Measurements from ENCODE around the gene DARS2.
"Not testable (repeated sequence)": the region's sequence is repeated elsewhere in the genome, so short reads cannot be mapped to it uniquely, and the experiment has no call there.

Gene DARS2

DNA sequence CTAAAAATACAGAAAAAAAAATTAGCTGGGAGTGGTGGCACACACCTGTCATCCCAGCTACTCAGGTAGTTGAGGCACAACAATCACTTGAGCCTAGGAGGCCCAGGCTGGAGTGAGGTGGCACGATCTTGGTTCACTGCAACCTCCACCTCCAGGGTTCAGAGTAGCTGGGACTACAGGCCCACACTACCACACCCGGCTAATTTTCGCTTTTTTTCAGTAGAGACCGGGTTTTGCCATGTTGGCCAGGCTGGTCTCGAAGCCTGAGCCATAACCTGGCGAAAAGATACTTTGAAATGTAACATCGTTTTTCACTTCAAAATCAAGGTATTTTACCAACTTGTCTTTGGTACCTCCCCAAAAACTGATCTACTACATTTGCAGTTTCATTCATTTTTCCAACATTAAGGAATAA is 37.3 kb downstream of the DARS2 start:
- no peaks in the 10 kb centered on the region for H3K9me3 ChIP-seq
- peaks cover 55% of the 10 kb centered on the region for H4K20me1 ChIP-seq
- no peak overlapping the region for H3K27ac ChIP-seq
- H3K9ac ChIP-seq: no peak overlapping the region
- H3K4me3 ChIP-seq: no peak overlapping the region
- H3K4me1 ChIP-seq: peaks cover 26% of the 10 kb centered on the region
- TF ChIP-seq Cebpa-rat (IDR thresholded peaks at IDR 0.05): no peak
- H3K36me3 ChIP-seq: peaks cover 84% of the 10 kb centered on the region
- H3K27me3 ChIP-seq: no peaks in the 10 kb centered on the region
- H3K4me2 ChIP-seq: no peak overlapping the region

DNA sequence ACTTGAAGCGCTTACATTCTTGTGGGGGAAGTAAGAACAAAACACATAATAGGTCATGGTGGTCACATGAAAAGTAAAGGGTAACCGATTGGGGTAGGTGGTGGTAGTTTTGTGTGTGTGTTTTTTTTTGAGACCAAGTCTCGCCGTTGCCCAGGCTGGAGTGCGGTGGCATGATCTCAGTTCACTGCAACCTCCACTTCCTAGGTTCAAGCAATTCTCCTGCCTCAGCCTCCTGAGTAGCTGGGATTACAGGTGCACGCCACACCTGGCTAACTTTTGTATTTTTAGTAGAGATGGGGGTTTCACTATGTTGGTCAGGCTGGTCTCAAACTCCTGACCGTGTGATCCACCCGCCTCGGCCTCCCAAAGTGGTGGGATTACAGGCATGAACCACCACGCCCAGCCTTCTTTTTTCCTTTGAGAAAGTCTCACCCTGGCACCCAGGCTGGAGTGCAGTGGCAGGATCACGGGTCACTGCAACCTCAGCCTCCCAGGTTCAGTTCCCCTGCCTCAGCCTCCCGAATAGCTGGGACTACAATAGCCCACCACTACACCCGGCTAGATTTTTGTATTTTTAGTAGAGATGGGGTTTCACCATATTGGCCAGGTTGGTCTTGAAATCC is 37.8 kb downstream of the DARS2 start:
- Histone ChIP-seq H3K36me3 (peaks cover 83% of the 10 kb centered on the region), H4K20me1 (peaks cover 60% of the 10 kb centered on the region), H3K4me1 (peaks cover 26% of the 10 kb centered on the region)
- not testable (repeated sequence) for H3K4me2 ChIP-seq, H3K27ac ChIP-seq, H3K9ac ChIP-seq, H3K9me3 ChIP-seq, H3K4me3 ChIP-seq, H3K27me3 ChIP-seq

DNA sequence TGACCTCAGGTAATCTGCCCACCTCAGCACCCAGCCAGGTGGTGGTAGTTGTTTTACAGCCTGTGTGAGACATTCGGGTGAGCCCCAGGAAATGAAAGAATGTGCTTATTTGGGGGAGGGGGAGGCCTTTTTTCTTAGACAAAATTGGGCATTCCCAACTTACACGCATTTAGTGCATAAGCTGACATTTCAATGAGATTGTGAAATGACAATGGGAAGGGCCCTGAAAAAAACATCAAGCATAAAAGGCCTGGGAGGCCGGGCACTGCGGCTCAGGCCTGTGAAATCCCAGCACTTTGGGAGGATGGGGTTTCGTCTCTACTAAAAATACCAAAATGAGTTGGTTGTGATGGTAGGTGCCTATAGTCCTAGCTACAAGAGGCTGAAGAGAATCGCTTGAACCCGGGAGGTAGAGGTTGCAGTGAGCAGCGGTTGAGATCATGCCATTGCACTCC is 38.3 kb downstream of the DARS2 start:
- Histone ChIP-seq H3K9me3 (no peaks in the 10 kb centered on the region), H3K36me3 (peaks cover 78% of the 10 kb centered on the region), H3K4me2 (no peak overlapping the region), H4K20me1 (peaks cover 61% of the 10 kb centered on the region), H3K27me3 (no peaks in the 10 kb centered on the region), H3K27ac (no peak overlapping the region), H3K4me3 (no peak overlapping the region), H3K4me1 (peaks cover 26% of the 10 kb centered on the region), H3K9ac (no peak overlapping the region)
- TF ChIP-seq Cebpa-rat (IDR thresholded peaks at IDR 0.05): no peak

DNA sequence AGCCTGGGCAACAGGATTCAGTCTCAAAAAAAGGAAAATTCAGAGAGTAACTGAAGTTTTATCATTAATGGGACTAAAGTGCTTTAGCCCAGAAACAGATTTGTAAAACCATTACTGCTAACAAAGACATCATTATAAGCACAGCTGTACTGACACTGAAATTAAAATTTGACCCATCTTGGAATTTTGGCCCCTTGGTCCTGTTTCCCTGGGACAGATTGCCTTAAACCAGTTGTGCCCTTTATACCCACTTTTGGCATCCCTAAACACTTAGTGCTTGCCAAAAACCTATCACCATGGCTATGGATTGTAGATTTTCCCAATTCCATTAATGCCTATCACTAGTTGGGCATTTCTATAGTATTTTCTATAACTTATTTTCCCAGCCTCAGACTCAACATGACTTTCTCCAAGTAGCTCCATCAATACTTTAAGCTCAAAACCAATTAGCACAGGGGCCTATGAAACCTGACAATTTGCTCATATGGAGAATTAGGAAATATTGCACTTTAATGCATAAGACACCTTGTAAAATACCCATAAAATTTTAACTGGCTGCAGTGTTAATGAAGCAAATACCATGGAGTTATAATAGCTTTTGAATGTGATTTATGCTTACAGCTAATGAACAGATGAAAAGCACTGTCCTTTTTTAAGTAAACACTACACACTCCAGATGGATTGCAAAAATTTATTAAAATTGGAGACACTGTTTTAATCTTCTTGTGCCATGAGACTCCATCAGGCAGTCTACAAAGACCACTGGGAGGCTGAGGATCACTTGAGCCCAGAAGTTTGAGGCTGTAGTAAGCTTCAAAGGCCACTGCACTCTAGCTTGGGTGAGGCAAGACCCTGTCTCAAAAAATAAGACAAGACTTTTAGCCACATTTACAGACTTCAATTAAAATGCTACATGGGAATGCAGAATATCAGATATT is 39.0 kb downstream of the DARS2 start:
- Histone ChIP-seq H3K9ac (no peak overlapping the region), H3K4me3 (no peak overlapping the region), H3K36me3 (peaks cover 71% of the 10 kb centered on the region), H3K27me3 (no peaks in the 10 kb centered on the region), H3K27ac (no peak overlapping the region), H4K20me1 (peaks cover 61% of the 10 kb centered on the region), H3K4me1 (peaks cover 26% of the 10 kb centered on the region), H3K4me2 (peak overlapping the region; percentile 86), H3K9me3 (no peaks in the 10 kb centered on the region)
- TF ChIP-seq Cebpa-rat (IDR thresholded peaks at IDR 0.05): no peak

DNA sequence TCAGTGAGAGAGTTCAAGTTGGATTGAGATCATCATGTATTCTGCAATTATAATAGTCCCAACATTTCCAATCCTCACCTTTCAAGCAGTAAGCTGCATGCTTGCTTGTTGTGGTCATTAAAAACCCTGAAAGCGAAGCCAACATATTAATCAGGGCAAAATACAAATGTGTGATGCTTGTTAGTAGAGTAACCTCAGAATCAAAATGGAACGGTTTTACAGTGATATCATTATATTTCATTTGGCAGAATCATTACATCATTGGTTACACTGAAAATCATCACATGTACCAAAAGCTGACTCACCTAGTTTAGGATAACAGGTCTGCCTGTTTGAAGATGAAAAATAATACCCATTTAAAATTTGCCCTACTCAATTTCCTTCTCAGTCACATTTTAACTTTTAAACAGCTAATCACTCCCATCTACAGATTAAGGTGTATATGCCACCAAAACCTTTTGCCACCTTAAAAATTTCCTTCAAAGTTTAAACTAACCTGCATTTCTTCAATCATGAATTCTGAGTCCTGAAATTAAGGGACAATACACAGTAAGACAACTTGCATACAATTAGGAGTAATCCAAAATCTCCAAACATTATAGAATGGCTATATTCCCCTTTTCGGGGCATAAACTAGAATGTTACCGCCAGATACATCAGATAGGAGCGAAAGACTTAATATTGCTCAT is 39.9 kb downstream of the DARS2 start:
- peak overlapping the region; percentile 86 for H3K4me3 ChIP-seq

DNA sequence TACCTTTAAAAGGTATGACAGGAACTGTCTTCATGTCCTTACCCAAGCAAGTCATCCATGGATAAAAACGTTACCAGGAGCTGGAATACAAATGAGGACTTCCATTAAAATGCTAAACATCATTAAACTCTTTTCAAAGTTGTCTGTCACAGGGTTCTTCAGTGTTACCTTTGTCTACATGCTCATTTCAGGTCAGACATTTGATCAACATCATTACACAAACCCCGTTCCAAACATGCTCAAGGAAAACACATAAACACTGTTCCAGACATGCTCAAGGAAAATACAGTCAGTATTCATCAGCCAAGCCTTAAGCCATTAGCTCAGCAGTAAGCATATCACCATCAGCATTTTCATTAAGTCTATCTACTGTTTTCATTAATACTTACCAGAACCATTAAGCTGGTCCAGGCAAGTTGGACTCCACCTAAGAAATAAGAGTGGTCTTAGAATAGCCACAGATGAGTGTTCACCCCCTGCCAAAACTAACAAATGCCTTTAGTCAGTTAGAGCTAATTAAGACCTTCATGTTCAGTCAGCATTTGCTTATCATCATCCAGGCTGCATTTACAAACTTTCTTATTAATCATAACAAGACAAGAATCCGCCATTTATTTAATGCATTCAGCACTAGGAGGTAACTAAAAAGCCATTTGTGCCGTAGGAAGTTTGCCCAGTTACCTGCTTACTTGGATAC is 41.1 kb downstream of the DARS2 start:
- Histone ChIP-seq H3K27me3 (no peaks in the 10 kb centered on the region), H3K4me3 (peak overlapping the region; percentile 86), H3K27ac (peak overlapping the region; percentile 94; the same call in 1 of the 2 replicates), H4K20me1 (peaks cover 61% of the 10 kb centered on the region), H3K36me3 (peaks cover 59% of the 10 kb centered on the region), H3K9me3 (no peaks in the 10 kb centered on the region), H3K4me1 (peaks cover 43% of the 10 kb centered on the region), H3K9ac (peak overlapping the region; percentile 97), H3K4me2 (peak overlapping the region; percentile 86)
- TF ChIP-seq Cebpa-rat (IDR thresholded peaks at IDR 0.05): no peak

More for the DNA sequence above, 39.9 kb downstream of the DARS2 start:
- Histone ChIP-seq H3K27ac (peak overlapping the region; percentile 94; the same call in 1 of the 2 replicates), H3K9me3 (no peaks in the 10 kb centered on the region), H3K4me2 (peak overlapping the region; percentile 86), H3K36me3 (peaks cover 64% of the 10 kb centered on the region), H3K27me3 (no peaks in the 10 kb centered on the region), H3K4me1 (peaks cover 30% of the 10 kb centered on the region), H4K20me1 (peaks cover 61% of the 10 kb centered on the region), H3K9ac (peak overlapping the region; percentile 97; the same call in 1 of the 2 replicates)
- TF ChIP-seq Cebpa-rat (IDR thresholded peaks at IDR 0.05): no peak

DNA sequence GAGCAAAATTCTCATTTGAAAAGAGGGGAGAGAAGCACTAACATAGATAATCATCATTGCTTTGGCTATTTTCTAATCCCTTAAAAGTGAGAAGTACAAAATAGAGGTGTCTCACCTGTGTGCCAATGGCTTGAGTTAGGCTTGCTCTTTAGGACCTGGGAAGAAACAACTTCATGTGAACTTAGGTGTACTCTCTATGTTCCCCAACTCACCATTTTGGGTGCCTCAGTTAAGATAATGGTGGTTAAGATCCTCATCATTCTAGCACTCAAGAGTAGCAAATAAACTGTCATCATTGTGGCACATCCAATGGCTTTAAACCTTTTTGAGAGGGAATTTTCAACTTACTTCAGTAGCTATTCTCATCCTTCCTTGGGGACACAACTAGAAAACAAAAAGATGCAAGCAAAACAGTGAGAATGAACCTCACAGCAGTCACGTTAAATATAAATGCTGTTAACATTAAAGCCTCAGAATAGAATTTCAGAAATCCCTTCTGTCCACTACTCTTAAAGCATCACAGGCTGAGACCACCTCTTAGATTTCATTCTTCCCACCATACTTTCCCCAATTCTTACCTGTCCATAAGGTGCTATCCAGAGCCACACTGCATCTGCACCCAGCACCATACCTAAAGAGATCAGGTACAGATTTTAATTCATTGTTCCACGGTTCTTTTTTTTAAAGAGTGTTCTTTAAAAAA is 42.1 kb downstream of the DARS2 start:
- Histone ChIP-seq H3K9ac (peak overlapping the region; percentile 97), H3K4me2 (peak overlapping the region; percentile 86), H3K9me3 (no peaks in the 10 kb centered on the region), H3K36me3 (peaks cover 56% of the 10 kb centered on the region), H3K27ac (peak overlapping the region; percentile 94), H3K27me3 (no peaks in the 10 kb centered on the region), H3K4me1 (peaks cover 52% of the 10 kb centered on the region), H3K4me3 (peak overlapping the region; percentile 86), H4K20me1 (peaks cover 58% of the 10 kb centered on the region)
- TF ChIP-seq Cebpa-rat (IDR thresholded peaks at IDR 0.05): no peak

DNA sequence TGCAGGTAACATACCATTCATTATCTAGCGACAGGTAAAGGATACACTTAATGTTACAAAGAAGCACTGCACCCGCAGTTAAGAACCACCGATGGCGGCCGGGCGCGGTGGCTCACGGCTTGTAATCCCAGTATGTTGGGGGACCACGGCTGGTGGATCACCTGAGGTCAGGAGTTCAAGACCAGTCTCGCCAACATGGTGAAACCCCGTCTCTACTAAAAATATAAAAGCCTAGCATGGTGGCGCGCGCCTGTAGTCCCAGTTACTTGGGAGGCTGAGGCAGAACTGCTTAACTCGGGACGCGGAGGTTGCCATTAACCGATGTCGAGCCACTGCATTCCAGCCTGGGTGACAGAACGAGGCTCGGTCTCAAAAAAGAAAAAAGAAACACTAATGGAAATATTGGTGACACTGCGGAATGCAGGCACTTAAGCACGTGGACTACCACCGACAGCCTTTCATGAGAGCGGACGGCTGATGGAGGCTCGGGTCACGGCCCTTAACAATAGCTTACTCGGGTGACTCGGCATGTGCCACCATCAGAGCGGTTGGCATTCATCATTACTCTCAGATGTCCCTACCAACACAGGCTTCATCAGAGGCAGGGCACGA is 42.8 kb downstream of the DARS2 start:
- peak overlapping the region; percentile 97 for H3K9ac ChIP-seq

More for the DNA sequence above, 42.8 kb downstream of the DARS2 start:
- Histone ChIP-seq H3K4me3 (peak overlapping the region; percentile 86), H4K20me1 (peaks cover 51% of the 10 kb centered on the region), H3K27ac (peak overlapping the region; percentile 94), H3K27me3 (no peaks in the 10 kb centered on the region), H3K4me1 (peaks cover 59% of the 10 kb centered on the region), H3K4me2 (peak overlapping the region; percentile 86), H3K36me3 (peaks cover 50% of the 10 kb centered on the region), H3K9me3 (no peaks in the 10 kb centered on the region)
- TF ChIP-seq Cebpa-rat (IDR thresholded peaks at IDR 0.05): no peak
